Spleen (tissue), 7 donors: ENCODE data around the gene CRACDL.

Experiments used
- POLR2A ChIP-seq, 3 donors: fragments of 450-650 bp; IDR thresholded peaks; one replicate each; pipeline ENCODE4 v1.5.1; 2017; ENCODE audit warnings: antibody characterized with exemption in 3 of 3, mild to moderate bottlenecking in 1 of 3
- TF ChIP-seq, protein P1 (sequence below), 11 experiments: fragments of 200-600 bp in 7 of 11; fragments of 450-650 bp in 4 of 11; sonication (generic) in 4 of 11; IDR thresholded peaks in 8 of 11; conservative IDR thresholded peaks in 3 of 11; 1 replicate in 7 of 11; 2 replicates in 4 of 11; pipeline versions ENCODE4 v1.4.0 to v1.8.0; 2016 to 2021; ENCODE audit warnings: antibody characterized with exemption in 11 of 11, inconsistent platforms in 4 of 11, mild to moderate bottlenecking in 1 of 11
- donor health status: DM: no; HTN: no; CAD: no; lungs with moderate emphysema.
- donor health status: DM: no; HTN: no; CAD: no.
- donor health status: DM: no; HTN: no; CAD: no.

GRCh38 chr2:98761909-98762308 is 174.1 kb downstream of the CRACDL start:
- TF ChIP-seq, protein P1, sequence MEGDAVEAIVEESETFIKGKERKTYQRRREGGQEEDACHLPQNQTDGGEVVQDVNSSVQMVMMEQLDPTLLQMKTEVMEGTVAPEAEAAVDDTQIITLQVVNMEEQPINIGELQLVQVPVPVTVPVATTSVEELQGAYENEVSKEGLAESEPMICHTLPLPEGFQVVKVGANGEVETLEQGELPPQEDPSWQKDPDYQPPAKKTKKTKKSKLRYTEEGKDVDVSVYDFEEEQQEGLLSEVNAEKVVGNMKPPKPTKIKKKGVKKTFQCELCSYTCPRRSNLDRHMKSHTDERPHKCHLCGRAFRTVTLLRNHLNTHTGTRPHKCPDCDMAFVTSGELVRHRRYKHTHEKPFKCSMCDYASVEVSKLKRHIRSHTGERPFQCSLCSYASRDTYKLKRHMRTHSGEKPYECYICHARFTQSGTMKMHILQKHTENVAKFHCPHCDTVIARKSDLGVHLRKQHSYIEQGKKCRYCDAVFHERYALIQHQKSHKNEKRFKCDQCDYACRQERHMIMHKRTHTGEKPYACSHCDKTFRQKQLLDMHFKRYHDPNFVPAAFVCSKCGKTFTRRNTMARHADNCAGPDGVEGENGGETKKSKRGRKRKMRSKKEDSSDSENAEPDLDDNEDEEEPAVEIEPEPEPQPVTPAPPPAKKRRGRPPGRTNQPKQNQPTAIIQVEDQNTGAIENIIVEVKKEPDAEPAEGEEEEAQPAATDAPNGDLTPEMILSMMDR (IDR thresholded peaks at IDR 0.05 in 8 of 11, conservative IDR thresholded peaks at IDR 0.05 in 3 of 11), result no peak
- no peak for TF ChIP-seq POLR2A (IDR thresholded peaks at IDR 0.05)
